Tibial nerve (tissue), 3 donors: ENCODE results near the gene LPAR1.
A peak's percentile ranks its signal among the peaks of the same experiment; 100 is the strongest.

Experiments
- EP300 ChIP-seq, 2 donors: sonication (generic); formaldehyde crosslinking; IDR thresholded peaks; one replicate each; pipeline ENCODE4 v1.6.1; 2017; ENCODE audit warnings: antibody characterized with exemption in 2 of 2, mild to moderate bottlenecking in 1 of 2
- POLR2A ChIP-seq, 2 donors: fragments of 450-650 bp; IDR thresholded peaks; one replicate each; pipeline ENCODE4 v1.6.1; 2017; ENCODE audit warnings: antibody characterized with exemption in 2 of 2, mild to moderate bottlenecking in 2 of 2, moderate library complexity in 2 of 2

DNA sequence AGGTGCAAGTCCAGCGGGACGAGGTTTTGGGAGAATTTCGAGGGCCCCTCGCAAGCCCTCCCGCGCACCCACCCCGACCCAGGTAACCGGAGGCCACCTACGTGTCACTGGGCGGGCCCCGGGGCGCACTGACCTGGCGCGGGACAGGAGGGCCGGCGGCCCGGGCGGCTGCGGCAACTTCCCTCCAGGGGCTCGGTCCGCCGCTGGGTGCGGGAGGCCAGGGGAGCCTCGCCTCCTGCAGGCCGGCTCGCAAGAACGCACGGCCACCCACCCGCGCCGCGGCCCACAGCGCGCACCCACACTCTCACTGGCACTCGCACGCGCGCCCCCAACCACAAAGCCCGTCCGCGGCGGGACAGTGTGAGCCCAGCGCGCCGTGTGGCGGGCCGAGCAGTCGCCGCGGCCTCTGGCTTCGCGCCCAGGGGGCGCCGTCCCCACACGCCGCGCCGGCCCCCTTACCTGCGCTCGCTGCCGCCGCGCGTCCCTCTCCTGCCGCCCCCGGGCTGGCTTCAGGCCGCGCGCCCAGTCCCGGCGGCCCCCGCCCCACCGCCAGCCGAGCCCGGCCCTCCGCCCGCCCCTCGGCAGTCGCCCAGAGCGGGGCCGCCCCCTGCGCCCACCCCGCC lies 451 bp downstream of the LPAR1 start:
- TF ChIP-seq EP300 (IDR thresholded peaks at IDR 0.05) (peak in 1 of 2 donors; percentile 3), POLR2A (IDR thresholded peaks at IDR 0.05) (no peak)
